HG03354 (cell line): ENCODE results near the gene SLC6A1.
"Not testable (repeated sequence)": the region's sequence is repeated elsewhere in the genome, so short reads cannot be mapped to it uniquely, and the experiment has no call there.

Source experiments
- ATAC-seq: cut with Tn5 transposase; IDR thresholded peaks from one replicate; pipeline ENCODE4 v1.9.1; 2021; ENCODE audit warnings: mild to moderate bottlenecking; ENCODE audit not compliant: unreplicated experiment, poor library complexity, severe bottlenecking

Gene SLC6A1

DNA sequence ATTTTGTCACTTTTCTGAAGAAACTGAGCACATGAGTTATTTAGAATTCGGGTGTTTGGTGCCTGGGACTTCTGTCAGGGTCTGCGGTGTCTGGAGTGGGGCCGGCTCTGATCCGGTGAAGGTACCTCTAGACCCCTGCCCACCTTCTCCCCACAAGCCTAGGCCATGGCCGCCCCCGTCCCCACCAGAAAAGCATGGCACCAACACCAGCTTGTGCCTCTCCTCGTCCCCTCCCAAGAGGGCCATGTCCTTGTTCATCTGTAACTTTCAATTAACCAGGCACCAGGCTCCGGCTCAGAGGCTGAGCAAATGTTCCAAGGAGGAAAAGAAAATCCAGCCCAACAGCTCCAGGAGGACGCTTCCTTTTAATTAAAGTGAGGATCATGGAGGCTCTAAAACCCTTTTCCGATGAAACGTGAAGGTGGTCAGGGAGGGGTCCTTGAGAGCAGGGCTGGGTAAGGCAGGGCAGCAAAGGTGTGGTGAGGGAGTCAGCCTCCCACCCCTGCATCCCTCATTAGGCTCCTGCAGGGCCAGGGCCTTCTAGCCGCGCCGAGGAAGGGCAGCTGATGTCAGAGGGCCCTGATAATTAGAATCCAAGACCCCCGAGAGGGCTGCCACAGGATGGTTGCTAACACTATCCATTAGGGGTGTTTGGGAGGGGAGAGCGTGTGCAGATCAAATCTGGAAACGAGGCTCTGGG lies 62.3 kb downstream of the SLC6A1 start:
- ATAC-seq, result no peak

DNA sequence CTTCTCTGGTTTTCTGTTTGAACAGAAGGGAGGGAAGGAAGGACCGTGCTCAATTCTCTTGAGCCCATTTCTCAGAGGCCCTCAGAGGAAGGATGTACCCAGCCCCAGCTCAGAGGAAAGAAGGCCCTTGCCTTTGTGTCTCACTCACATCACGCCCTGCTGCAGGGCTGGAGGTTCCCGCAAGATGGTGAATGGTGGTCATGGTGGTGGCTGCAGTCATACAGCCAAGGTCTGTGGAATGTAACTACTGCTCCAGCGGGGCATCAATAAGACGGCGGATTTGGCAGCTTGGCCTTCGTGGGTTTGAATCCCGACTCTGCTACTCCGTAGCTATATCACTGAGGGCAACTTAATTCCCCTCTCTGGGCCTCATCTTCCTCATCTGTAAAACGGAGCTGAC lies 62.9 kb downstream of the SLC6A1 start:
- ATAC-seq, result no peak

DNA sequence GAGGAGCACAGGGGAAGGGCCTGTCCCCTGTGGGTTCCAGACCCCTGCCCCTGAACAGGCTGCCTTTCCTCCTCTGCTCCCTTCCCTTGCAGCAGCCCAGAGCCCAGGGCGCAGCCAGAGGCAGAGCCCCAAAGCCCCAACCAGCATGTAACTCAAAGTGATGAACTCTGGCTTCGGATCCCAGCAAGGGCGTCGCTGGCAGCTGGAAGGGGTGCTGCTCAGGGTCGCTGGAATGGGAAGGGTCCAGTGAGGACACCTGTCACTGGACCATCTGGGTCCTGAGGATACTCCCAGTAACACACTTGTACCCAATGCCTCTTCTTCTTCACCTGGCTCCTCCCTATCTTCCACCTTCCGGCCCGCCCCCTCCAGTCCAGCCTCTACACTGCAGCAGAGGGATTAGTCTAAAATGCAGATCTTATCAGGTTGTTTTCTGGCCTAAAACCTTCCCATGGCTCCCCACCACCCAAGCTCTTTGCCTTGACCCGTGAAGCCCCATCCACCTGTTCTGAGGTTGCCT lies 64.0 kb downstream of the SLC6A1 start:
- ATAC-seq, result no peak

DNA sequence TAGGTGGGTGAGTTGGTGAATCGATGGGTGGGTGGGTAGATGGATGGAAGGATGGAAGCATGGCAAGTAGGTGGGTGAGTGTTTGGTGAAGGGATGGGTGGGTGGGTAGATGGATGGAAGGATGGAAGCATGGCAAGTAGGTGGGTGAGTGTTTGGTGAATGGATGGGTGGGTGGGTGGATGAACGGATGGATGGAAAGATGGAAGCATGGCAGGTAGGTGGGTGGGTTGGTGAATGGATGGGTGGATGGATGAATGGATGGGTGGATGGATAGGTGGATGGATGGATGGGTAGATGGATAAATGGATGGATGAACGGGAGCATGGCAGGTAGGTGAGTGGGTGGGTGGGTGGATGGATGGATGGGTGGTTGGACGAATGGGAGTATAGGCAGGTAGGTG lies 65.1 kb downstream of the SLC6A1 start:
- no peak for ATAC-seq

DNA sequence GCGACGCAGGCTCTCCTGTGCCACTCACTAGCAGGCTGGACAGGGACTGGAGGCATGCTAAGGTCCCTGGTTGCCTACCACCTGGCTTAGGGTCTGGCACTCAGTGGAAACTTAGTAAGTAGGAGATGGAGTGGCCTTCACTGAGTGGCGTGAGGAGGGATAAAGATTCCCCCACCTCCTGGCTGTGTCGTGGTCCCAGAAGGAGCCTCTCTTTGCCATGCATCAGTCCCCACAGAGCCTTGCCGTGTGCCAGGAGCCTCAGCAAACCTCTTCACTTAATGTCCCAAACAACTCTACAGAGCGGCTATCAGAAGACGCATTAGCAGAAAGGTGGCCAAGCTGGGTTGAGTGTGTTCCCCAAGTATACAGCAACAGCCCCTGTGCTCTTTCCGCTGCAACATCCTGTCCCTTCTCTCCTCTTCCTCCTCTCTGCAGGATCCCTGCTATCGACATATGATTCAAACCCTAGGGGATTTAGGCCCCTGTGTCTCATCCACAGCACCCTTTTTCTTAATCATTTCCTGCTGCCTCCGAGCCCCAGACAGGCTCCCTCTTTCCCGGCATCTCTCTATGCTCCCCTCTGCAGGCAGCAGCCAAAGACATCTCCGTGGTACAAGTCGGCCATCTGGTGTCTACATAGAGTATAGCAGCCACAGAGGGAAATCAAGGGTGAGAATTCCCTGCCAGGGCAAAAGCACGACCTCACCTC lies 66.7 kb downstream of the SLC6A1 start:
- no peak for ATAC-seq

DNA sequence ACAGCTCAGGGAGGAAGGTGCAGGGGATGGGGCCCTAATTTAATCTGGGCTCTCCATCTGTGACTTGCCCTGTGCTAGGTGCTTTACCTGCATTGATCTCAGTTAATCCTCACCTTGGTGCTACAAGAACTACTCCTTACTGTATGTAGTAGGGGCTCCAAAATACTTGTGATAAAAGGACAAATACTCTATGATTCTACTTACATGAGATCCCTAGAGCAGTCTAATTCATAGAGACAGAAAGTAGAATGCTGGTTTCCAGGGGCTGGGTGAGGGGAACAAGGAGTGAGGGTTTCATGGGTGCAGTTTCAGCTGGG lies 67.2 kb downstream of the SLC6A1 start:
- no peak for ATAC-seq

DNA sequence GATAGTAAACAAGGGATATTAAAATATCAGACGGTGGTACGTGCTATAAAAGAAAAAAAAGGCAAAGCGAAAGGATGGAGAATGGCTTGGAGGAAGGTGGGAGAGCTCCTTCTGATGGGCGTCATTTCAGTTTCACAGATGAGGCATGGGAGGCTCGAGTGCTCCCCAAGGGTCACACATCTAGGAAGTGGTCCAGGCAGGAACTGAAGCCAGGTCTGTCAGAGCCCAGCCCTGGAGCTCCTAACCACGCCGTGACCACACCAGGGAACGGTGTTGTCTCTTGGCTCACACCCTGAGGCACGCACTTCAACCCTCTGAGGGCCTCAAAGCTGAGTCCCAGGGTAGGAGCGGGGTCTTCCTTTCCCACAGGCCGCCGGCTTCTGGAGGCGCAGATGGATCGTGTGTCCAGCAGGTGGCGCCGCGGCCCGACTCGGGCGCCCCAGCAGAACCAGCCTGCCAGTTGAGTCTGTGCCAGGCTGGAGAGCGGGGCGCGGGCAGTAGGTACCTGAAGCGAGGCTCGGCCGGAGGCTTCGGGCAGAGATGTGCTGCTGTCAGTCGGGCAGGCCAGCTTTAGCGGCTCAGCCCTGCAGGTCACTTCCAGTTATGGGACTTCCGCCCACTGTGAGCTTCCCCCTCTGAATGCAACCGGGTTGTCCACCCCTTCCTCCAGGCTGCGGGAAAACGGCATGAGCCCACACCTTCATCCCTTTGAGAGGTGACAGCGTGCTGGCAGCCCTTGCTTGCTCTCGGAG lies 68.1 kb downstream of the SLC6A1 start:
- ATAC-seq, result no peak

DNA sequence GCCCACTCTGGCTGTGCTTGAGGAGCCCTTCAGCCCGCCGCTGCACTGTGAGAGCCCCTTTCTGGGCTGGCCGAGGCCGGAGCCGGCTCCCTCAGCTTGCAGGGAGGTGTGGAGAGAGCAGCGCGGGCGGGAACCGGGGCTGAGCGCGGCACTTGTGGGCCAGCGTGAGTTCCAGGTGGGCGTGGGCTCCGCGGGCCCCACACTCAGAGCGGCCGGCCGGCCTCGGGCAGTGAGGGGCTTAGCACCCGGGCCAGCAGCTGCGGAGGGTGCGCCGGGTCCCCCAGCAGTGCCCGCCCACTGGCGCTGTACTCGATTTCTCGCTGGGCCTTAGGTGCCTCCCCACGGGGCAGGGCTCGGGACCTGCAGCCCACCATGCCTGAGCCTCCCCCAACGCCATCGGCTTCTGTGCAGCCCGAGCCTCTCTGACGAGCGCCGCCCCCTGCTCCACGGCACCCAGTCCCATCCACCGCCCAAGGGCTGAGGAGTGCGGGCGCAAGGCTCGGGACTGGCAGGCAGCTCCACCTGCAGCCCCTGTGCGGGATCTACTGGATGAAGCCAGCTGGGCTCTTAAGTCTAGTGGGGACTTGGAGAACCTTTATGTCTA lies 68.8 kb downstream of the SLC6A1 start:
- ATAC-seq, result not testable (repeated sequence)

DNA sequence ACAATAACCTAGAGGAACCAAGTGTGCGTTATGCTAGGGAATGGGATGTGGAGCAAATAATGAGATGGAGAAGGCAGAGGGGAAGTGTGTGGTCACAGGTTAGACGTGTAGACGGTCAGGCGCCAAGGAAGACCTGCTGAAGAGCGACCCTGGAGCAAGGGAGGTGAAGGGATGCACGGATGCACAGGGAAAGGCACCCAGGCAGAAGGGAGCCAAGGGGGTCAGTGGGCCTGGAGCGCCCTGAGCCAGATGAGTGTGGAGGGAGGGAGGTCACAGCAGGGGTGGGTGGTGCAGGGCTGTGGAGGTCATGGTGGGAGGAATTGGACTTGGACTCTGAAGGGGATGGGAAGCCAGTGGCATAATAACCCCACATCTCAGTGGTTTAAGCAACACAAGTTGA lies 70.2 kb downstream of the SLC6A1 start:
- ATAC-seq, result no peak

DNA sequence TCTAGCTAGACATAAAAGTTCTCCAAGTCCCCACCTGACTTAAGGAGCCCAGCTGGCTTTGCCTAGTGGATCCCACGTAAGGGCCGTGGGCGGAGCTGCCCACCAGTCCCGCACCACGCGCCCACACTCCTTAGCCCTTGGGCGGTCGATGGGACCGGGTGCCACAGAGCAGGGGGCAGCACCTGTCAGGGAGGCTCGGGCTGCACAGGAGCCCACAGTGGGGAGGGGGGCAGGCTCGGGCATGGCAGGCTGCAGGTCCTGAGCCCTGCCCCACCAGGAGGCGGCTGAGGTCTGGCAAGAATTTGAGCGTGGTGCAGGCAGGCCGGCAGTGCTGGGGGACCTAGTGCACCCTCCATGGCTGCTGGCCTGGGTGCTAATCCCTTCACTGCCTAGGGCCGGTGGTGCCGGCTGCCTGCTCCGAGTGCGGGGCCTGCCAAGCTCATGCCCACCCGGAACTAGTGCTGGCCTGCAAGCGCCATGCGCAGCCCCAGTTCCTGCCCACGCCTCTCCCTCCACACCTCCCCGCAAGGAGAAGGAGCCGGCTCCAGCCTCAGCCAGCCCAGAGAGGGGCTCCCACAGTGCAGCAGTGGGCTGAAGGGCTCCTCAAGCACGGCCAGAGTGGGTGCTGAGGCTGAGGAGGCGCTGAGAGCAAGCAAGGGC lies 78.7 kb downstream of the SLC6A1 start:
- ATAC-seq, result no peak

DNA sequence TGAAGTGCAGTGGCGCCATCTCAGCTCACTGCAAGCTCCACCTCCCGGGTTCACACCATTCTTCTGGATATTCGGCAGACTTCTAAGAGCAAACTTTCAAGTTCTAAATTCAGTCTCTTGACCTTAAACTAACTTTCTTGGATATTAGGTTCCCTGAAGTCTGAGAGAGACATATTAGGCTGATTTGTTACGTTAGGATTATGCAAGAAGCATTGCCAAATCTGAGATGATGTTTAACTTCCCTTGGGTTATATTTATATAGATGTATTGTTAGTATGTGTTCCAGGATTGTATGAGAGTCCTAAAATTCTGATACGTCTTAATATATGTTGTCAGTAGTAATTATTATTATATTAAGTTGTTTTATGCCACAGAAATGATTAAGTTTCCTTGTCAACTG lies 80.1 kb downstream of the SLC6A1 start:
- ATAC-seq, result no peak

DNA sequence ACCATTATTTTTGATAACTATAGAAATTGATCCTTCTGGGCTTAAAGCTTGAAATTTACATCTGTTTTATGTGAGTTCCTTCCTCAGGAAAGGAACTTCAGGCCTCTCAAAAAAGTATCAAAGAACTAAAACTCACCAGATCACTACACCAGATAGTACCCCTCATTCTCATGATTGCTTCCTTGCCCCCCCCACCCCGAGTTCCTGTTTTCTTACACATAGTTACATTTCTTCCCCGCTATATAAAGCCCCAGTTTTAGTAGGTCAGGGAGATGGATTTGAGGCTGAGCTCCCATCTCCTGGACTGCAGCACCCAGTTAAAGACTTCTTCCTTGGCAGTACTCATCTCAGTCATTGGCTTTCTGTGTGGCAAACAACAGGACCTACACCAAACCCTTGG lies 81.5 kb downstream of the SLC6A1 start:
- ATAC-seq, result no peak

DNA sequence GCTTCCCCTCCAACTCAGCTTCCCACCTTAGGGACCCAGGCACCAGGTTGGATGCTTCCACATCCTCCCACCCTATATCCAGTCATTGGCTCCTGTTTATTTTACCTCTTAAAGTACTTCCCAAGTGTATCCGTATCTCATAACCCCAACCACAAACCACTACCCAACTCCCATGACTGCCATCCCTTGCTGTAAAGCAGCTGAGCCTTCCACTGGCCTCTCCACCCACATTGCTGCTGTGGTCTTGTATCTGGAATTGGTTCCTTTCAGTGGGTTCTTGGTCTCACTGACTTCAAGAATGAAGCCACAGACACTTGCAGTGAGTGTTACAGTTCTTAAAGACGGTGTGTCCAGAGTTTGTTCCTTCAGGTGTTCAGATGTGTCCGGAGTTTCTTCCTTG lies 81.9 kb downstream of the SLC6A1 start:
- no peak for ATAC-seq

DNA sequence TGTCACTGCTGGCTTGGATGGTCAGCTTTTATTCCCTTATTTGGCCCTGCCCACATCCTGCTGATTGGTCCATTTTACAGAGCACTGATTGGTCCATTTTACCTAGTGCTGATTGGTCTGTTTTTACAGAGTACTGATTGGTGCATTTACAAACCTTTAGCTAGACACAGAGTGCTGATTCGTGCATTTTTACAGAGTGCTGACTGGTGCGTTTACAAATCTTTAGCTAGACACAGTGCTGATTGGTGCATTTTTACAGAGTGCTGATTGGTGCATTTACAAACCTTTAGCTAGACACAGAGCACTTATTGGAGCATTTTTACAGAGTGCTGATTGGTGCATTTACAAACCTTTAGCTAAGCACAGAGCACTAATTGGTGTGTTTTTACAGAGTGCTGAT lies 82.6 kb downstream of the SLC6A1 start:
- ATAC-seq, result not testable (repeated sequence)

DNA sequence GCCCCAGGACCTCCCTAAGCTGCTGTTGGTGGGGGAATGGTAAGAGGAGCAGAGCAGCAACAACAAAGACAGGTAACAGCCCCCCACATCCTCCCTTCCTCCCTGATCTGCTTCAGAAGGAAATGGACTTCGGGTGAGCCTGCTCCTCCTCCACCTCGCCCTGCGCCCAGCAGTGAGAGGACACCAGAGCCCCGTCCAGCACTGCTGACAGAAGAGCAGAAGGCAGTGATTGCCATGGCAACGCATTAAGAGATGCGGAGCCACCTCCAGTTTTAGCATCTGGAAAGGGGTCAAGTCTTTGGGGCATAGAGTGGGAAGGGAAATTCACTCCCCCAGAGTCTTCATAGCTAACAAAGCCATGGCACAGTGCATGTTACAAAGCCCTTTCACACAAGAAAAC lies 84.2 kb downstream of the SLC6A1 start:
- ATAC-seq, result no peak

DNA sequence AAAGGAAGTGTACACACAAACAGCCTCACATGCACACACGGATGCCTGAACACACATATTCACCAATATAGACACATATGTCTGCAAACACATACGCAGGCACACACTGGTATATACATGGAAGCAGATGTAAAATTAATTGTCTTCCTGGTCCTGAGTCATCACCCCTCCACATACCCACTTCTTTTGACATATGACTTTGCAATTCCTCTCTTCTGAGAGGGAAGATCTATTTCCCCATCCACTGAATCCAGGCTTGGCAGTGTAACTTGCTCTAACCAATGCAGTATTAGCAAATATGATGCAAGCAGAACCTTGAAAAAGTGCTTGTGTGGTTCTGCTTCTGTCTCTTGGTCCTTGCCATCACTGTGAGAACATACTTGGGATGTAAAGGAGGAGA lies 84.9 kb downstream of the SLC6A1 start:
- ATAC-seq, result no peak

DNA sequence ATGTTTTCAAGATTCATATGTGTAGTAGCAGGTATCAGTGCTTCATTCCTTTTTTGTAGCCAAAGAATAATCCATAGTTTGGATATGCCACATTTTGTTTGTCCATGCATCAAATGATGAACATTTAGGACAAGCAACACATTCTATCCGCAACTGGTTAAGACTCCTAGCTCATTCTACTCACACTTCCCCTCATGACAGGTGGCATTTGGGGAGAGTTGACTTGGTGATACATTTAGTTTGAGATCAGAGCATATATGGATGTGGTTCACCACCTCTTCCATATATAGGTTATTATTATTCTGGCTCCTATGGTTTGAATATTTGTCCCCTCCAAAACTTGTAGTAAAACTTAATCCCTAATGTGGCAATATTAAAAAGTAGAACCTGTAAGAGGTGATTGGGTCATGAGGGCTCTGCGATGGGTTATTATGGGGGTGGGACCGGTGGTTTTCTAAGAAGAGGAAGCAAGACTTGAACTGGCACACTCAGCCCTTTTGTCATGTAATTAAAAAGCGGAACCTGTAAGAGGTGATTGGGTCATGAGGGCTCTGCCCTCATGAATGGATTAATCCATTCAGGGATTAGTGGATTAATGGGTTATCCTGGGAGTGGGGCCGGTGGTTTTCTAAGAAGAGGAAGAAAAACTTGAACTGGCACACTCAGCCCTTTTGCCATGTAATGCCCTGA lies 86.4 kb downstream of the SLC6A1 start:
- ATAC-seq, result no peak

DNA sequence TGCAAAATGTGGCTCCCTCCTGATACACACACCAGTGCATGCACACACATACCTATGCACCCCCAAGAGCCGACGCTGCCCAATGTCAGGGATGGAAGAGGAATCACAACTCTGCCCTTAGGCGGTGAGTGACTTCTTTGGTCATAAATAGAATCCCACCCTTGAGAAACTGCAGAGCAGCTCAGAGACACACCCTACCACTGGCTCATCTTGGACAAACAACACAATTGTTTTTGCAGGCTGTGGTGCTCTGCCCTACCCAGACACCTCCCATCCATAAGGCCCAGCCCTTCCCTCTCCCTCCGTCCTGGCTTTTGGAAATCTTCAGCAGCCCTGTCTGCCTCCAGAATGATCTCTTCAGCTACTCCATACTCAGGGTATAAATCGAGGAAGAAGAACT lies 87.9 kb downstream of the SLC6A1 start:
- no peak for ATAC-seq

DNA sequence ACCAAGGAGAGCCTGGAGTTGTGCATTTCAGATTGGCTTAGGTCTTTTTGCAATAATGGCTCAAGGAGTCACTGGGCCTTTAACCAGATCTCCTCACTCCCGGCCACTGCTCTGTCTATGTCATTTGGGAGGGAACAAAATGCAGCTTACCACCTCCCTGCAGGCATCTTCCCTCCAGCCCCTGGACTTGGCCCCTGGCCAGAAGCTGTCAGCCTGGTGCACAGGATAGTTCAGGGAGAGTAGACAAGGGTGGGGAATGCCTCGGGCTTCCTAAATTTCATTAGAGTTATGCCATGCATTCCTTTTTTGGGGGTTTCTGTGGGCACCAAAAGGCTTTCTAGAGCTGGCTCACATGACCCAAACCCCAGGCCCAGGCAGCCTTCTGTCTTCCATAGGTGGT lies 91.5 kb downstream of the SLC6A1 start:
- ATAC-seq, result no peak
